Caco-2 (cell line): ENCODE results near the gene STT3B. TPM values are rescaled to one million over a fixed set of nuclear protein-coding genes. Genes with fewer than 3 reads are reported as not detected.

Source experiments
- BruUV-seq: library from RNA; stranded (reverse); fragments of 400-500 nt; replicated peaks from 2 replicates; lab custom pipeline; 2021; lab: Mats Ljungman, UMichigan
- CTCF ChIA-PET: fragments of 300-600 bp; sonication (Branson Sonifier 250); formaldehyde crosslinking; loops from one replicate; lab custom pipeline; 2022; ENCODE audit warnings: antibody characterized with exemption; lab: Charles Lee
- POLR2A ChIA-PET: fragments of 300-600 bp; sonication (Branson Sonifier 250); formaldehyde crosslinking; loops from one replicate; lab custom pipeline; 2022; ENCODE audit warnings: antibody characterized with exemption; lab: Charles Lee
- DNase-seq, 2 experiments: peaks; one replicate each; pipeline versions ENCODE4 v3.0.0 to v3.0.0-alpha.2; 2020 to 2022
- H3K27me3 ChIP-seq: replicated peaks from 2 replicates; pipeline ENCODE4 v1.6.0; 2011; ENCODE audit warnings: low read length; ENCODE audit not compliant: control insufficient read depth, insufficient read depth
- H3K36me3 ChIP-seq: 2 replicates; pipeline ENCODE4 v1.5.1; 2011; ENCODE audit warnings: low read length; ENCODE audit not compliant: control insufficient read depth, insufficient read depth
- H3K4me1 ChIP-seq: fragments of 250-450 bp; sonication (Bioruptor Pico); 2 replicates; pipeline ENCODE4 v1.5.1; 2020; ENCODE audit warnings: mild to moderate bottlenecking
- H3K4me3 ChIP-seq: 2 replicates; pipeline ENCODE4 v1.5.1; 2011; ENCODE audit warnings: low read depth, mild to moderate bottlenecking, control low read depth, low read length
- H3K9me3 ChIP-seq: fragments of 250-450 bp; sonication (Bioruptor Pico); 2 replicates; pipeline ENCODE4 v1.5.1; 2020; ENCODE audit warnings: mild to moderate bottlenecking, moderate library complexity
- H3K27ac Mint-ChIP-seq: one replicate; pipeline ENCODE4 v1.8.0; 2022; ENCODE audit warnings: mixed read lengths; ENCODE audit not compliant: unreplicated experiment
- H3K27me3 Mint-ChIP-seq: one replicate; pipeline ENCODE4 v1.8.0; 2022; ENCODE audit warnings: mixed read lengths; ENCODE audit not compliant: insufficient read depth, unreplicated experiment
- H3K36me3 Mint-ChIP-seq: one replicate; pipeline ENCODE4 v1.8.0; 2022; ENCODE audit warnings: mild to moderate bottlenecking, mixed read lengths; ENCODE audit not compliant: insufficient read depth, unreplicated experiment
- H3K4me1 Mint-ChIP-seq: one replicate; pipeline ENCODE4 v1.8.0; 2022; ENCODE audit warnings: low read depth, mixed read lengths; ENCODE audit not compliant: unreplicated experiment
- H3K4me3 Mint-ChIP-seq: one replicate; pipeline ENCODE4 v1.8.0; 2022; ENCODE audit warnings: mild to moderate bottlenecking, moderate library complexity, mixed read lengths; ENCODE audit not compliant: unreplicated experiment
- H3K9me3 Mint-ChIP-seq: one replicate; pipeline ENCODE4 v1.8.0; 2022; ENCODE audit warnings: mixed read lengths; ENCODE audit not compliant: unreplicated experiment
- intact Hi-C: fragments of 100-400 bp; cut with micrococcal nuclease; formaldehyde crosslinking; loops from one replicate; pipeline ENCODE4 v1.10.0; 2022; ENCODE audit not compliant: unreplicated experiment
- total RNA-seq: library from RNA; stranded (reverse); gene quantifications from 2 replicates; pipeline ENCODE4 v1.2.3, GENCODE V29; 2022
- TF ChIP-seq, protein P1 (sequence below), 2 experiments: fragments of 200-600 bp in 1 of 2; IDR thresholded peaks; 1 replicate in 1 of 2; 2 replicates in 1 of 2; pipeline versions ENCODE4 v1.5.1 to v1.8.0; 2011 to 2022; ENCODE audit warnings: antibody characterized with exemption in 1 of 2, control low read depth in 1 of 2, inconsistent platforms in 1 of 2, low read depth in 1 of 2, low read length in 1 of 2, mild to moderate bottlenecking in 1 of 2, moderate library complexity in 1 of 2; ENCODE audit not compliant: insufficient read depth in 1 of 2, severe bottlenecking in 1 of 2, unreplicated experiment in 1 of 2

STT3B gene
- total RNA-seq, 1 experiment from 2014 or later, result 162 TPM

DNA sequence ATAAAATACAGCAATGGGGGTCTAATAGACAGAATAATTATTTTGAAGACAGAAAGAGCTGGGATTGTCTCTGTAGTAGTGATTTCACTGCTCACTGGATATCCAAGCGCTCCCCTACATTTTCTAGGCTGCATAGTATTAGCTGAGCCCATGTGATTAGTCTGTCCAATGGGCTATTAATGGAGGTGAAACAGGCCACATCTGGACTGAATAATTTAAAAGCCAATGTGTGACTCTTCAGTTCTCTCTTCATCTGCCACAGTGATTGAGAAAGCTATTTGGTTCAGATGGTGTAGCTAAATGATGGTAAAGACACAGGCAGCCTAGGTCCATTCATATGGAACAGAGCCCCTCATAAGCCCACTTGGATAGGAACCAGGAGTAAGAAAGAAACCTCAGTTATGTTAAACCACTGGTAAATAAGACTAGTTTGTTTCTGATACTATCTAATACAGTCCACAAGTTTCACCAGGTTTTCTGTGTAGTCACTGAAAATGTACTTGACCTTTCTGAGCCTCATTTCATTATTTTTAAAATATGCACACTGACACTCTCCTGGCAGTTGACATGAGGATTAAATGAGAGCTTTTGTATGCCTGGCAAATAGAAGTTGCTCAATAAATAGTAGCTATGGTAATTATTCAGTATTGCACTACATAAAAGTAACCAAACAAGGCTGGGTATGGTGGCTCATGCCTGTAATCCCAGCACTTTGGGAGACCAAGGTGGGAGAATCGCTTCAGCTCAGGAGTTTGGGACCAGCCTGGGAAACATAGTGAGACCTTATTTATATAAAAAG, 17.0 kb upstream of the STT3B start:
- Histone ChIP-seq H3K4me3 (no peak overlapping the region), H3K9me3 (no peaks in the 10 kb centered on the region), H3K27me3 (no peaks in the 10 kb centered on the region), H3K4me1 (no peaks in the 10 kb centered on the region), H3K36me3 (no peaks in the 10 kb centered on the region)
- H3K4me1 Mint-ChIP-seq, result no peaks in the 10 kb centered on the region
- H3K27ac Mint-ChIP-seq, result no peak overlapping the region
- no peak overlapping the region for H3K4me3 Mint-ChIP-seq
- TF ChIP-seq, protein P1, sequence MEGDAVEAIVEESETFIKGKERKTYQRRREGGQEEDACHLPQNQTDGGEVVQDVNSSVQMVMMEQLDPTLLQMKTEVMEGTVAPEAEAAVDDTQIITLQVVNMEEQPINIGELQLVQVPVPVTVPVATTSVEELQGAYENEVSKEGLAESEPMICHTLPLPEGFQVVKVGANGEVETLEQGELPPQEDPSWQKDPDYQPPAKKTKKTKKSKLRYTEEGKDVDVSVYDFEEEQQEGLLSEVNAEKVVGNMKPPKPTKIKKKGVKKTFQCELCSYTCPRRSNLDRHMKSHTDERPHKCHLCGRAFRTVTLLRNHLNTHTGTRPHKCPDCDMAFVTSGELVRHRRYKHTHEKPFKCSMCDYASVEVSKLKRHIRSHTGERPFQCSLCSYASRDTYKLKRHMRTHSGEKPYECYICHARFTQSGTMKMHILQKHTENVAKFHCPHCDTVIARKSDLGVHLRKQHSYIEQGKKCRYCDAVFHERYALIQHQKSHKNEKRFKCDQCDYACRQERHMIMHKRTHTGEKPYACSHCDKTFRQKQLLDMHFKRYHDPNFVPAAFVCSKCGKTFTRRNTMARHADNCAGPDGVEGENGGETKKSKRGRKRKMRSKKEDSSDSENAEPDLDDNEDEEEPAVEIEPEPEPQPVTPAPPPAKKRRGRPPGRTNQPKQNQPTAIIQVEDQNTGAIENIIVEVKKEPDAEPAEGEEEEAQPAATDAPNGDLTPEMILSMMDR (IDR thresholded peaks at IDR 0.05; ENCODE audit: insufficient read depth in 1 of 2, low read depth in 1 of 2, low read length in 1 of 2, severe bottlenecking in 1 of 2, unreplicated experiment in 1 of 2), result no peak
- BruUV-seq, result no TSS peak
- intact Hi-C loops, result no loop called here
- CTCF ChIA-PET, result no interaction called here
- no peaks in the 10 kb centered on the region for H3K9me3 Mint-ChIP-seq
- POLR2A ChIA-PET, result interaction anchor here (0.6 to 1.3 kb wide), 2 partner anchors 17 to 18 kb away, joined by 3 to 4 read pairs; partner anchors contain the start of gene STT3B
- no peaks in the 10 kb centered on the region for H3K36me3 Mint-ChIP-seq
- H3K27me3 Mint-ChIP-seq, result no peaks in the 10 kb centered on the region
- no peak for DNase-seq

DNA sequence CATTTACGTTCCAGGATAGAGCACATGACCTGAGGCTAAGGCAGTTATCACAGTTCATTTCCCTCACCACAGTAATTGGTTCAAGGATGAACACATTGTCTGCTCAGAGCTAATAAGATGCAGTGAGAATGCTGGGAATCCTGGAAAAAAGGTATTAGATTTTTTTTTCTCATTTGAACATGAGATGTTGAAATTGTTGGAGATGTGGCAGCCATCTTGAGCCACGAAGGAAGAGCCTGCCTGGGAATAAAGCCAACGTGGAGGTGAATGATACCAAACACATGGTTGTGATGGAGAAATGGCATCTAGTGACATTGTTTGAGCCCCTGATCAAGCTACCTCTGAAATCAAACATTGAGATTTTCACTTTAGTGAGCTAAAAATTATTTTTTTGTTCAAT, 16.0 kb upstream of the STT3B start:
- no peaks in the 10 kb centered on the region for H3K36me3 Mint-ChIP-seq
- TF ChIP-seq, protein P1 (IDR thresholded peaks at IDR 0.05; ENCODE audit: insufficient read depth in 1 of 2, low read depth in 1 of 2, low read length in 1 of 2, severe bottlenecking in 1 of 2, unreplicated experiment in 1 of 2), result no peak
- H3K27me3 Mint-ChIP-seq, result no peaks in the 10 kb centered on the region
- no peaks in the 10 kb centered on the region for H3K4me1 Mint-ChIP-seq
- no peak for DNase-seq
- Histone ChIP-seq H3K27me3 (no peaks in the 10 kb centered on the region), H3K4me1 (no peaks in the 10 kb centered on the region), H3K36me3 (no peaks in the 10 kb centered on the region), H3K9me3 (no peaks in the 10 kb centered on the region), H3K4me3 (no peak overlapping the region)
- POLR2A ChIA-PET, result no interaction called here
- H3K27ac Mint-ChIP-seq, result no peak overlapping the region
- intact Hi-C loops, result no loop called here
- BruUV-seq, result no TSS peak
- CTCF ChIA-PET, result no interaction called here
- H3K4me3 Mint-ChIP-seq, result no peak overlapping the region
- H3K9me3 Mint-ChIP-seq, result no peaks in the 10 kb centered on the region

DNA sequence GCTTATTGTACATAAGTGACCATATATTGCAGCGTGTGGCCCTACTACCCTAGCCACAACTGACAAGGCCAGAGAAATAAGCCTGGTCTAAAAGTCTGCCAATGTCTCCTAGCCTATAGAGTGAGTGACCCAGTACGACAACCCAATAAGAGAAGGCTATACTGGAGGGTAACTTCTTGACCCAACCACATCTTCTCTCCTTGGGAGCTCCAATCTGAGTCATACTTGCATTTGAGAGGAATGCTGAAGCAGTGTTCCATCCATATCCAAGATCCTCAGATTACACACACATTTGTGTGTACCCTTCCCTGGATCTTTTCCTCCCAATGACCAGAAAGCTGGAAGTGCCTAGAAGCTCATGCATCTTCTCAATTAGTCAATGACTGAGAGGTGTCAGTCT, 11.3 kb upstream of the STT3B start:
- no peaks in the 10 kb centered on the region for H3K36me3 ChIP-seq
- no peaks in the 10 kb centered on the region for H3K27me3 Mint-ChIP-seq
- H3K36me3 Mint-ChIP-seq, result no peaks in the 10 kb centered on the region
- POLR2A ChIA-PET, result interaction anchor here (1.6 kb wide), 1 partner anchor 11 kb away, joined by 6 read pairs; the partner anchor contains the start of gene STT3B
- intact Hi-C loops, result no loop called here
- TF ChIP-seq, protein P1 (IDR thresholded peaks at IDR 0.05; ENCODE audit: insufficient read depth in 1 of 2, low read depth in 1 of 2, low read length in 1 of 2, severe bottlenecking in 1 of 2, unreplicated experiment in 1 of 2), result no peak
- DNase-seq, result no peak
- no peaks in the 10 kb centered on the region for H3K4me1 Mint-ChIP-seq
- H3K4me1 ChIP-seq, result no peaks in the 10 kb centered on the region
- H3K27me3 ChIP-seq, result no peaks in the 10 kb centered on the region
- no peak overlapping the region for H3K4me3 Mint-ChIP-seq
- H3K9me3 ChIP-seq, result no peaks in the 10 kb centered on the region
- CTCF ChIA-PET, result no interaction called here
- H3K4me3 ChIP-seq, result no peak overlapping the region
- no TSS peak for BruUV-seq
- no peaks in the 10 kb centered on the region for H3K9me3 Mint-ChIP-seq
- H3K27ac Mint-ChIP-seq, result no peak overlapping the region
